Left renal pelvis (tissue), 4 donors: ENCODE measurements around the gene TEX261. TPM values are rescaled to one million over a fixed set of nuclear protein-coding genes. Genes with fewer than 3 reads are reported as not detected.
"Not testable (repeated sequence)": the region's sequence is repeated elsewhere in the genome, so short reads cannot be mapped to it uniquely, and the experiment has no call there.

ENCODE experiments used
- DNase-seq, 4 donors: peaks; one replicate each; pipeline ENCODE4 v3.0.0-alpha.2; 2013; ENCODE audit warnings: low read depth in 4 of 4, low spot score in 3 of 4
- polyA plus RNA-seq, 4 donors: library from polyadenylated mRNA; unstranded; fragments of 120-200 nt; gene quantifications; one replicate each; pipeline ENCODE4 v1.2.1, GENCODE V29; 2013; ENCODE audit not compliant: insufficient read length in 4 of 4

The TEX261 gene
- 10 to 100 TPM; 50.2 to 64.0 (median 53.8) TPM for polyA plus RNA-seq

- peak; percentile 55 to 75 (median 70) for DNase-seq
These were observed at the start of gene TEX261 for GRCh38 chr2:70994699-70995425. Gene TEX261 (minus strand): TSS chr2:70994873. CDS start chr2:70994757, 116 bp downstream.

GRCh38 chr2:71043531-71044407 lies 49.1 kb upstream of the TEX261 start:
- no peak for DNase-seq

- no peak for DNase-seq
These were observed 47.6 kb upstream of the TEX261 start for GRCh38 chr2:71042287-71042686.

- DNase-seq, result not testable (repeated sequence)
These were observed 41.6 kb upstream of the TEX261 start for GRCh38 chr2:71036296-71036695.

GRCh38 chr2:71023553-71024243 lies 29.0 kb upstream of the TEX261 start:
- peak in 2 of 4 donors; percentile 24 to 33 for DNase-seq

GRCh38 chr2:71021394-71021793 lies 26.7 kb upstream of the TEX261 start:
- DNase-seq, result not testable (repeated sequence)

GRCh38 chr2:71019989-71020388 lies 25.3 kb upstream of the TEX261 start:
- DNase-seq, result not testable (repeated sequence)

- DNase-seq, result no peak
These were observed 24.0 kb upstream of the TEX261 start for GRCh38 chr2:71018625-71019024.

GRCh38 chr2:71011786-71012185 lies 17.1 kb upstream of the TEX261 start:
- DNase-seq, result not testable (repeated sequence)

GRCh38 chr2:71008342-71008741 lies 13.7 kb upstream of the TEX261 start:
- no peak for DNase-seq

GRCh38 chr2:71006955-71007799 lies 12.5 kb upstream of the TEX261 start:
- no peak for DNase-seq

GRCh38 chr2:71006323-71006722 lies 11.7 kb upstream of the TEX261 start:
- no peak for DNase-seq

- DNase-seq, result no peak
These were observed 10.9 kb upstream of the TEX261 start for GRCh38 chr2:71005271-71006202.

- no peak for DNase-seq
These were observed 10.2 kb upstream of the TEX261 start for GRCh38 chr2:71004857-71005256.

- no peak for DNase-seq
These were observed 9.5 kb upstream of the TEX261 start for GRCh38 chr2:71003966-71004755.

- no peak for DNase-seq
These were observed 8.7 kb upstream of the TEX261 start for GRCh38 chr2:71003396-71003795.

GRCh38 chr2:71001981-71002570 lies 7.4 kb upstream of the TEX261 start:
- no peak for DNase-seq

GRCh38 chr2:71001592-71001927 lies 6.9 kb upstream of the TEX261 start:
- DNase-seq, result no peak
